Left ventricle myocardium inferior (tissue), 1 donor: ENCODE results near the gene GGN. TPM values are rescaled to one million over a fixed set of nuclear protein-coding genes. Genes with fewer than 3 reads are reported as not detected.

Experiments used
- DNase-seq: peaks from one replicate; pipeline ENCODE4 v3.0.0-alpha.2; 2020
- H3K27ac ChIP-seq: fragments of 200-600 bp; replicated peaks from 2 replicates; pipeline ENCODE4 v1.8.0; 2021
- H3K27me3 ChIP-seq: fragments of 200-600 bp; 2 replicates; pipeline ENCODE4 v1.8.0; 2021; ENCODE audit warnings: low read depth
- H3K36me3 ChIP-seq: fragments of 200-600 bp; 2 replicates; pipeline ENCODE4 v1.8.0; 2021
- H3K4me1 ChIP-seq: fragments of 200-600 bp; 2 replicates; pipeline ENCODE4 v1.8.0; 2021
- H3K4me3 ChIP-seq: fragments of 200-600 bp; 2 replicates; pipeline ENCODE4 v1.8.0; 2021; ENCODE audit warnings: mild to moderate bottlenecking, moderate library complexity
- H3K9me3 ChIP-seq: fragments of 200-600 bp; replicated peaks from 2 replicates; pipeline ENCODE4 v1.8.0; 2021
- intact Hi-C: fragments of 100-400 bp; cut with micrococcal nuclease; formaldehyde crosslinking; loops from one replicate; pipeline ENCODE4 v1.11.0; 2022
- total RNA-seq: library from RNA; stranded (reverse); fragmentation: NEBNext Ultra II Directional; extraction: Animal tissue kit (Norgen Biotek cat#: 25700); gene quantifications from one replicate; pipeline ENCODE4 v1.2.1, GENCODE V29; 2021
- TF ChIP-seq, protein P1 (sequence below): fragments of 200-600 bp; IDR thresholded peaks from 2 replicates; pipeline ENCODE4 v1.8.0; 2021; ENCODE audit warnings: antibody characterized with exemption, mild to moderate bottlenecking, borderline replicate concordance
- donor health status: DM: no; HTN: yes; CAD: no; lungs with severe emphysema.

GGN gene
- total RNA-seq, 1 donor from 2014 or later: not detected

DNA sequence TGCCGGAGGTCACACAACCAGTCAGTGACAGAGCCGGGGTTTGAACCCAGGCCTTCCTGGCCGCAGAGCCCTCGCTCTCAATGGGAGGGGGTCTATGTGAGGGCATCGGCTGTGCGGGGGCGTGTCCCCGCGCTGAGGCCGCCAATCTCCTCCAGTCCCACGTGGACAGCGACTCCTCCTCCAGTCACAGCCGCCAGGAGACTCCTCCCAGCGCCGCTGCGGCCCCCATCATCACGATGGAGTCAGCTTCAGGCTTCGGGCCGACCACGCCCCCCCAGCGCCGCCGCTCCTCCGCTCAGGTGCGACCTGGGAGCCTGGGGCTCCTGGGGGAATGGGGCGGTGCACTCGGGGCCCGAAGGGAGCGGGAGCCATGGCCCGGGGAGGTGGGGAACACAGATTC, 6.7 kb upstream of the GGN start:
- Histone ChIP-seq H3K9me3 (no peaks in the 10 kb centered on the region), H3K36me3 (no peaks in the 10 kb centered on the region), H3K4me3 (no peak overlapping the region), H3K4me1 (peaks cover 6% of the 10 kb centered on the region), H3K27me3 (peaks cover 61% of the 10 kb centered on the region), H3K27ac (no peak overlapping the region)
- TF ChIP-seq, protein P1, sequence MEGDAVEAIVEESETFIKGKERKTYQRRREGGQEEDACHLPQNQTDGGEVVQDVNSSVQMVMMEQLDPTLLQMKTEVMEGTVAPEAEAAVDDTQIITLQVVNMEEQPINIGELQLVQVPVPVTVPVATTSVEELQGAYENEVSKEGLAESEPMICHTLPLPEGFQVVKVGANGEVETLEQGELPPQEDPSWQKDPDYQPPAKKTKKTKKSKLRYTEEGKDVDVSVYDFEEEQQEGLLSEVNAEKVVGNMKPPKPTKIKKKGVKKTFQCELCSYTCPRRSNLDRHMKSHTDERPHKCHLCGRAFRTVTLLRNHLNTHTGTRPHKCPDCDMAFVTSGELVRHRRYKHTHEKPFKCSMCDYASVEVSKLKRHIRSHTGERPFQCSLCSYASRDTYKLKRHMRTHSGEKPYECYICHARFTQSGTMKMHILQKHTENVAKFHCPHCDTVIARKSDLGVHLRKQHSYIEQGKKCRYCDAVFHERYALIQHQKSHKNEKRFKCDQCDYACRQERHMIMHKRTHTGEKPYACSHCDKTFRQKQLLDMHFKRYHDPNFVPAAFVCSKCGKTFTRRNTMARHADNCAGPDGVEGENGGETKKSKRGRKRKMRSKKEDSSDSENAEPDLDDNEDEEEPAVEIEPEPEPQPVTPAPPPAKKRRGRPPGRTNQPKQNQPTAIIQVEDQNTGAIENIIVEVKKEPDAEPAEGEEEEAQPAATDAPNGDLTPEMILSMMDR: no peak
- intact Hi-C loops: no loop called here
- DNase-seq: no peak

DNA sequence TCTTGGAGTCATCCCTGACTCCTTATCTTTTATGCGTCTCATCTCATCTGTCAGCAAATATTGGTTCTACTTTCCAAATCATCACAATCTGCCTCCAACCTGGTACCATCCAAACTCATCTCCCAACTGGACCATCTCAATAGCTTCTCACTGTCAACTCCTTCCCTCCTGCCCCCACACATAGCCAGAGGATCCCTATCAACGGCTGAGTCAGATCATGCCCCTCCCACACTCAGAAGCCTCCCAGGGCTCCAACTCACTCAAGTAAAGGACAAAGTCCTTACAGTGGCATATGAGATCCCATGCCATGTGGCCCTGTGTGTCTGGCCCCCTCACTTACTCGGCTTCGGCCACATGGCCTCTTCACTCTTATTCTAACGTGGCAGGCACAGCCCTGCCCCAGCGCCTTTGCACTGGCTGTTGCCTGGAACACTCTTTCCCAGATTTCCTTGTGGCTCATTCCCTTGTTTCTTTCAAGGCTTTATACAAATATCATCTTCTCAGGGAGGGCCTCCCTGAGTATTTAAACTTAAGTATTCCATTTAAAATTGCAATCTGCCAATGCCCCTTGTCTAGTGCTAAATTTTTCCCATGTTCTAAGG, 5.0 kb upstream of the GGN start:
- no peaks in the 10 kb centered on the region for H3K9me3 ChIP-seq
- TF ChIP-seq, protein P1: no peak
- H3K4me3 ChIP-seq: no peak overlapping the region
- intact Hi-C loops: no loop called here
- H3K27me3 ChIP-seq: peaks cover 50% of the 10 kb centered on the region
- no peak for DNase-seq
- H3K4me1 ChIP-seq: peaks cover 23% of the 10 kb centered on the region
- no peak overlapping the region for H3K27ac ChIP-seq
- H3K36me3 ChIP-seq: no peaks in the 10 kb centered on the region

DNA sequence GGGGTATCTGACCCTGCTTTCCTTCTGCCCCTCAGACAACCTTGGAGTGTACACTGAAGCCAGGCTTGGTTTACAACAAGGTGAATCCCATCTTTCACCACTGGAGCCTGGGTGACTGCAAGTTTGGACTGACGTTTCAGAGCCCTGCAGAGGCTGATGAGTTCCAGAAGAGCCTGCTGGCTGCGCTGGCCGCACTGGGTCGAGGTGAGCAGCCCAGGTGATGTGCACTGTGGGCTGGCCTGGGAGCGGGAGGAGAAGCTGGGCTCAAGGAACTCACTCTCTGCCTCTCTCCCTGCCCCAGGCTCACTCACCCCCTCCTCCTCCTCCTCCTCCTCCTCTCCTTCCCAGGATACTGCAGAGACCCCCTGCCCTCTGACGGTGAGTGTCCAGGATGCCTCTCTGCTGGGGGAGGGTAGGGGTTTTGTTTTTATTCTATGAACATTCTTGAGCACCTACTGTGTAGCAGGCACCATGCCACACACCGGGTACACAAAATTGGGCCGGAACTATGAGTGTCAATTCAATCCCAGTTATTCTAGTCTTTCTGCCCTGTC, 4.2 kb upstream of the GGN start:
- no peak for DNase-seq
- intact Hi-C loops: no loop called here
- Histone ChIP-seq H3K4me3 (no peak overlapping the region), H3K27ac (no peak overlapping the region), H3K36me3 (no peaks in the 10 kb centered on the region), H3K27me3 (peaks cover 50% of the 10 kb centered on the region), H3K4me1 (peaks cover 31% of the 10 kb centered on the region), H3K9me3 (no peaks in the 10 kb centered on the region)
- TF ChIP-seq, protein P1: no peak

DNA sequence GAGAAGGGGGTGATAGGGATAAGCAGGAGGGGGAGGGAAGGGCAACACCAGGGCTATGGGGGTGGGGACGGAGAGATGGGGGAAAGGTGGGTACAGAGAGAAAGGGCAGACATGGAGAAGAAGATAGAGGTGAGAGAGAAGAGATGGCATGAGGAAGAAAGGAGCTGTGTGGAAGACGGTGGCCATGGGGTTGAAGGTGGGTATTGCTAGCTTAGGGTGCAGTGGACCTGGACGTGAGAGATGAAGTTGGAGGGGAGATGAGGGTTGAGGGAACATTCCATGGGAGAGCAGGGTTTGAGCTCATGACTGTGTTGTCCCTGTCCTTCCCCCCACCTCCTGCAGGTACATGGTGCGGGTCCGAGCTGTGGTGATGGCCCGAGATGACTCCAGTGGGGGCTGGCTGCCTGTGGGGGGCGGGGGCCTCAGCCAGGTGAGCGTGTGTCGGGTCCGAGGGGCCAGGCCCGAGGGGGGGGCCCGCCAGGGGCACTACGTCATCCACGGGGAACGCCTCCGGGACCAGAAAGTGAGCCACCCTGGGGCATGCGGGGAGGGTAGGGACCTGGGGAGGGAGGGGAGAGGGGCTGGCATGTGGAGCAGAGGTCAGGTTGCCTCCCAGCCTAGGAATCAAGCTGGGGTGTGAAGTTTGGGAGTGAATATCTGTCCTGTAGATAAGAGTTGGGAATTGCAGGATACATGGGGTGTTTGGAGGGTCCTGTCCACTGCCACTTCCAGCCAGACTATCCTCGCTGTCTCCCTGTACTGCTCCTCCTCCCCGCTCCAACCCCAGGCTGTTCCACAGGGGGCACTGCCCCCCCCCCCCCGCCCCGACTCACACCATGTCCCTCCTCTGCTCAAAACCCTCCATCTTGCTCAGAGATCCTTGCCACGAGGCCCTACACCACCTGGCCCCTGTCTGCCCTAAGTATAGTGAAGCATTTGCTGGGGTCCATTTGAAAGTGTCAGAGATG, 2.4 kb upstream of the GGN start:
- intact Hi-C loops: no loop called here
- no peak for DNase-seq
- TF ChIP-seq, protein P1: no peak
- H3K36me3 ChIP-seq: peaks cover 12% of the 10 kb centered on the region
- no peaks in the 10 kb centered on the region for H3K9me3 ChIP-seq
- peaks cover 48% of the 10 kb centered on the region for H3K4me1 ChIP-seq
- no peak overlapping the region for H3K4me3 ChIP-seq
- H3K27me3 ChIP-seq: peaks cover 50% of the 10 kb centered on the region
- no peak overlapping the region for H3K27ac ChIP-seq

- TF ChIP-seq, protein P1: no peak
- no peak for DNase-seq
- Histone ChIP-seq H3K4me3 (peak overlapping the region; percentile 66), H3K27me3 (peaks cover 50% of the 10 kb centered on the region), H3K4me1 (peaks cover 45% of the 10 kb centered on the region), H3K9me3 (no peaks in the 10 kb centered on the region), H3K27ac (peak overlapping the region; percentile 15), H3K36me3 (peaks cover 22% of the 10 kb centered on the region)
- intact Hi-C loops: no loop called here
Observed at GRCh38 chr19:38389101-38389925, 1.5 kb upstream of the GGN start.
